Gastroesophageal sphincter (tissue), 3 donors: Measurements from ENCODE around the gene SLC49A3.

ENCODE experiments used
- EP300 ChIP-seq: sonication (generic); formaldehyde crosslinking; IDR thresholded peaks from one replicate; pipeline ENCODE4 v1.6.1; 2017; ENCODE audit warnings: antibody characterized with exemption, mild to moderate bottlenecking
- POLR2A ChIP-seq, 2 donors: fragments of 450-650 bp; IDR thresholded peaks; one replicate each; pipeline ENCODE4 v1.6.1; 2017; ENCODE audit warnings: antibody characterized with exemption in 2 of 2, mild to moderate bottlenecking in 2 of 2, moderate library complexity in 1 of 2
- TF ChIP-seq, protein P1 (sequence below), 4 experiments: fragments of 200-600 bp in 2 of 4; fragments of 450-650 bp in 2 of 4; sonication (generic) in 1 of 4; IDR thresholded peaks; one replicate each; pipeline ENCODE4 v1.5.1; 2017 to 2019; ENCODE audit warnings: antibody characterized with exemption in 4 of 4, mild to moderate bottlenecking in 2 of 4, moderate library complexity in 2 of 4

GRCh38 chr4:692771-693554, 4.0 kb upstream of the SLC49A3 start:
- TF ChIP-seq POLR2A (IDR thresholded peaks at IDR 0.05): no peak
- TF ChIP-seq, protein P1, sequence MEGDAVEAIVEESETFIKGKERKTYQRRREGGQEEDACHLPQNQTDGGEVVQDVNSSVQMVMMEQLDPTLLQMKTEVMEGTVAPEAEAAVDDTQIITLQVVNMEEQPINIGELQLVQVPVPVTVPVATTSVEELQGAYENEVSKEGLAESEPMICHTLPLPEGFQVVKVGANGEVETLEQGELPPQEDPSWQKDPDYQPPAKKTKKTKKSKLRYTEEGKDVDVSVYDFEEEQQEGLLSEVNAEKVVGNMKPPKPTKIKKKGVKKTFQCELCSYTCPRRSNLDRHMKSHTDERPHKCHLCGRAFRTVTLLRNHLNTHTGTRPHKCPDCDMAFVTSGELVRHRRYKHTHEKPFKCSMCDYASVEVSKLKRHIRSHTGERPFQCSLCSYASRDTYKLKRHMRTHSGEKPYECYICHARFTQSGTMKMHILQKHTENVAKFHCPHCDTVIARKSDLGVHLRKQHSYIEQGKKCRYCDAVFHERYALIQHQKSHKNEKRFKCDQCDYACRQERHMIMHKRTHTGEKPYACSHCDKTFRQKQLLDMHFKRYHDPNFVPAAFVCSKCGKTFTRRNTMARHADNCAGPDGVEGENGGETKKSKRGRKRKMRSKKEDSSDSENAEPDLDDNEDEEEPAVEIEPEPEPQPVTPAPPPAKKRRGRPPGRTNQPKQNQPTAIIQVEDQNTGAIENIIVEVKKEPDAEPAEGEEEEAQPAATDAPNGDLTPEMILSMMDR (IDR thresholded peaks at IDR 0.05): no peak
- no peak for TF ChIP-seq EP300
